ENCODE results near the gene ASIC3.

The ASIC3 gene

GRCh38 chr7:151086802-151087244 lies 38.5 kb downstream of the ASIC3 start:
- H2AFZ ChIP-seq (ENCODE audit: low read length): peak overlapping the region; percentile 71
- H3K9me2 ChIP-seq (replicated peaks; ENCODE audit: insufficient read depth, low read length): no peaks in the 10 kb centered on the region
- H3K4me2 ChIP-seq (ENCODE audit: low read depth, low read length): peak overlapping the region; percentile 89
- no peak for TF ChIP-seq EZH2 (optimal IDR thresholded peaks at IDR 0.05; ENCODE audit: low read depth, low read length)
- no peak for TF ChIP-seq EZH2phosphoT487 (IDR thresholded peaks at IDR 0.05; ENCODE audit: low read length)
- TF ChIP-seq CTCF (IDR thresholded peaks at IDR 0.05; ENCODE audit: low read length): no peak
- no peaks in the 10 kb centered on the region for H3K9me3 ChIP-seq (replicated peaks; ENCODE audit: insufficient read depth, low read length)
- H3K4me1 ChIP-seq (ENCODE audit: low read length): peaks cover 18% of the 10 kb centered on the region
- H3K4me3 ChIP-seq (ENCODE audit: low read length): peak overlapping the region; percentile 77
- H4K20me1 ChIP-seq (ENCODE audit: insufficient read depth, low read length): peaks cover 8% of the 10 kb centered on the region; the same call in 1 of the 2 replicates
- no peaks in the 10 kb centered on the region for H3K36me3 ChIP-seq (replicated peaks; ENCODE audit: insufficient read depth, low read length)
- H3K27me3 ChIP-seq (replicated peaks; ENCODE audit: insufficient read depth, low read length): no peaks in the 10 kb centered on the region
- H3K79me2 ChIP-seq (ENCODE audit: low read length): peaks cover 64% of the 10 kb centered on the region
- H3F3A ChIP-seq (ENCODE audit: insufficient read depth, low read length): peaks cover 21% of the 10 kb centered on the region
- DNase-seq: peak; percentile 45
- peak overlapping the region; percentile 77 for H3K9ac ChIP-seq (ENCODE audit: low read length)
- H3K27ac ChIP-seq (ENCODE audit: low read length): peak overlapping the region; percentile 52; the same call in 1 of the 2 replicates

- Histone ChIP-seq H3K4me2 (ENCODE audit: low read depth, low read length) (peak overlapping the region; percentile 89), H2AFZ (ENCODE audit: low read length) (peak overlapping the region; percentile 71)
- peak; percentile 79 for DNase-seq
Measured at GRCh38 chr7:151087245-151088018, 39.1 kb downstream of the ASIC3 start.

GRCh38 chr7:151088019-151088855 lies 39.9 kb downstream of the ASIC3 start:
- Histone ChIP-seq H3F3A (ENCODE audit: insufficient read depth, low read length) (peaks cover 21% of the 10 kb centered on the region), H3K9me2 (replicated peaks; ENCODE audit: insufficient read depth, low read length) (no peaks in the 10 kb centered on the region), H3K4me3 (ENCODE audit: low read length) (peak overlapping the region; percentile 77), H3K4me1 (ENCODE audit: low read length) (peaks cover 14% of the 10 kb centered on the region), H4K20me1 (ENCODE audit: insufficient read depth, low read length) (peaks cover 8% of the 10 kb centered on the region; the same call in 1 of the 2 replicates), H2AFZ (ENCODE audit: low read length) (peak overlapping the region; percentile 59), H3K4me2 (ENCODE audit: low read depth, low read length) (peak overlapping the region; percentile 89), H3K27ac (ENCODE audit: low read length) (peak overlapping the region; percentile 52; the same call in 1 of the 2 replicates), H3K27me3 (replicated peaks; ENCODE audit: insufficient read depth, low read length) (no peaks in the 10 kb centered on the region), H3K79me2 (ENCODE audit: low read length) (peaks cover 64% of the 10 kb centered on the region), H3K9ac (ENCODE audit: low read length) (peak overlapping the region; percentile 77), H3K9me3 (replicated peaks; ENCODE audit: insufficient read depth, low read length) (no peaks in the 10 kb centered on the region), H3K36me3 (replicated peaks; ENCODE audit: insufficient read depth, low read length) (no peaks in the 10 kb centered on the region)
- no peak for DNase-seq
- TF ChIP-seq EZH2phosphoT487 (IDR thresholded peaks at IDR 0.05; ENCODE audit: low read length) (no peak), EZH2 (optimal IDR thresholded peaks at IDR 0.05; ENCODE audit: low read depth, low read length) (no peak), CTCF (IDR thresholded peaks at IDR 0.05; ENCODE audit: low read length) (no peak)

More at GRCh38 chr7:151087245-151088018, 39.1 kb downstream of the ASIC3 start:
- Histone ChIP-seq H3K79me2 (ENCODE audit: low read length) (peaks cover 64% of the 10 kb centered on the region), H3K9me3 (replicated peaks; ENCODE audit: insufficient read depth, low read length) (no peaks in the 10 kb centered on the region), H3K27me3 (replicated peaks; ENCODE audit: insufficient read depth, low read length) (no peaks in the 10 kb centered on the region), H3K9me2 (replicated peaks; ENCODE audit: insufficient read depth, low read length) (no peaks in the 10 kb centered on the region), H3K4me3 (ENCODE audit: low read length) (peak overlapping the region; percentile 77), H3K27ac (ENCODE audit: low read length) (peak overlapping the region; percentile 52; the same call in 1 of the 2 replicates), H3F3A (ENCODE audit: insufficient read depth, low read length) (peaks cover 21% of the 10 kb centered on the region), H4K20me1 (ENCODE audit: insufficient read depth, low read length) (peaks cover 8% of the 10 kb centered on the region; the same call in 1 of the 2 replicates), H3K36me3 (replicated peaks; ENCODE audit: insufficient read depth, low read length) (no peaks in the 10 kb centered on the region), H3K4me1 (ENCODE audit: low read length) (peaks cover 14% of the 10 kb centered on the region), H3K9ac (ENCODE audit: low read length) (peak overlapping the region; percentile 77)
- TF ChIP-seq EZH2 (optimal IDR thresholded peaks at IDR 0.05; ENCODE audit: low read depth, low read length) (no peak), CTCF (IDR thresholded peaks at IDR 0.05; ENCODE audit: low read length) (peak; percentile 40)

All from MM.1S (cell line).